GM19351 (cell line): ENCODE data around the gene LYZL4.

ENCODE experiments used
- ATAC-seq: cut with Tn5 transposase; IDR thresholded peaks from one replicate; pipeline ENCODE4 v1.9.1; 2021; ENCODE audit warnings: mild to moderate bottlenecking, moderate library complexity; ENCODE audit not compliant: unreplicated experiment

Gene LYZL4

DNA sequence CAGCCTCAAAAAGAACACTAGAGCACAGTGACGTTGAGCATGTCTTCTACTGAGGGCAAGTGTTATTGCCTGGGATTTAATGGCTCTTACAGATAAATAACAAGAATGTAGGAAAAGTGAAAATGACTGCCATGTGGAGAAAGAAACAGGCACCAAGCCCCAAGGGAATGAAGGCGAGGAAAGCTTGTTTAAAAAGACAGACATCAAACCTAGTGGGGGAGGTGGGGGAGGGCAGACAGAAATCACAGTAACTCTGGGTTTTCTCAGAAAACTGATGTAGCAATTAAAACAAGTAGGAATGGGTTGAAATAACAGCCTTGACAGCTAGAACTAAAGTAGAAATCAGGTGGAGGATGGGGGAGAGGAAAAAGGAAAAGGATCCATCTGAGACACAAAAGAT is 18.4 kb upstream of the LYZL4 start:
- no peak for ATAC-seq

GRCh38 chr3:42425736-42426407 is 15.5 kb upstream of the LYZL4 start:
- no peak for ATAC-seq

DNA sequence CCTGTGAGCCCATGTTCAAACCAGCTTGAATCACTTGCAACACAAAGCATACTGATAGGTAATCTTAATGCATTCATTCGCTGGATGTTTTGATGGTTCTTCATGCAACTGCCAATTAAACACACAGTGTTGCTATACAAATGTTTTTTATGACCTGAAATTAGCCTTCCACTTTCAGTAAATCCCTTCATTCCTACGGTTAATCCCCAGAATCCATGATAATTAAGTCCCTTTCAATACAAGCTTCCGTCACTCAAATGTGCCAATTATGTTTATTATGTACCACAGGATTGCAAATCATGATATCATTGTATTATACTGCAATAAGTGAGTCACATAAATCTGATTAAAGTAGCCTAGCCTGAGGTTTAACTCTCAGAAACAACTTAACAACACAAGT is 14.5 kb upstream of the LYZL4 start:
- no peak for ATAC-seq

DNA sequence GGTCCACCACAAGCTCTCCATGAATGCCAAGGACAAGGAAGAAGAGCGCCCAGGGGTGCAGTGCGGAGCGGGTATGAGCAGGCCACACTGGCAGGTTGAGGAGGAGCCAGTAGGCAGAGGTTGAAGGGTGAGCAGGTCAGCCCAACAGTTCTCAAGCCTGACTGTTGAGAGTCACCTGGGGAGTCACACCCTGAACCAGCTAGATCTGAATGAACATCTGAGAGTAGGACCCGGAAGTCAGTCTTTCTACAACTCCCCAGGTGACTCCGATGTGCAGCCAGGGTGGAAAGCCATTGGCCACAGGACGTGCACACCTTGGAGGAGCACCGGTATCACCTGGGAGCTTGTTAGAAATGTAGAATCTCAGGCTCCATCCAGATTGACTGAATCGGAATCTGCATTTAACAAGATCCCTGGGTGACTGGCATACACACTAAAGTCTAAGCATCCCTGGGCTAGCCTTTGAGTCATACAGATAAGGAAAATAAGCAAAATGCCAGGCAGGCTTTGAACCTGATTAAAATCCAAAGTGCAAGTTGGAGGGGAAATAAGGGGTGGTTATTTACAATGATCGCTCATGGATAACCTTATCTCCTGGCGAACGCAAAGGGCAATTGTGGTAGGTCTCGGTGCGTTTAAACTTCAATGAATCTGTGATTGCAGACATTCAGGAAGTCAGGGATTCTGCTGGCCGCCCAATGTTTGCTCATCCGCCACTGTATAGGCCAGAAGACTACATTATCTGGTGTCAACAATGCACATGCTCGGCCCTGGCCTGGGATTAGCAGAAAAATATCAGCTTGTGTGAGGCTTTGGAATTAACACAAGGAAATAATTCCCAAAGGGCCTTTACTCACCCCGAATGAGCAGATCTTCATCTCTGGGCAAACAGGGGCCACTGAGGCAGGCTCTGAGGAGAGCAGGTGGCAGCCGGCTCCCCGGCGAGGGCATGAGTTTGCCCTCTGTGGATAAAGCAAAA is 11.7 kb upstream of the LYZL4 start:
- ATAC-seq: no peak

DNA sequence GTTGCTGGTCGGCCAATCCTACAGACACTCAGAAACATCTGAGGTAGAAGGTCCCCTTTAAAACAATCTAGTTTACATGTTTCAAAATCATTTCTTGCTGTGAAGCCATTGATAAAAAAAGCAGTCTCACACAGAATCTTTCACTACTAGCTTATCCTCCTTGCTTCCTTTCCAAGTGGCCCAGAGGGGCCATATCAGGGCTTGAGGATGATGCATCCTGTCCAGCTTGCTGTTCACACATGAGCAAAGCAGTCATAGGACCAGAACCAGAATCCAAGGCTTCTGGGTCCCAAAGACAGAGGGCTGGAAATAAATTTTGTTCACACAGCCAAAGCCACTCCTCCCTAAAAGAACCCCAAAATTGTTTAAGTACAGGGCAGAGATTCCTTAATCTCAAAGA is 9.2 kb upstream of the LYZL4 start:
- no peak for ATAC-seq

- ATAC-seq: no peak
Measured at GRCh38 chr3:42412526-42413155, 2.2 kb upstream of the LYZL4 start.

- no peak for ATAC-seq
Measured at GRCh38 chr3:42411429-42411828, 1.0 kb upstream of the LYZL4 start.

DNA sequence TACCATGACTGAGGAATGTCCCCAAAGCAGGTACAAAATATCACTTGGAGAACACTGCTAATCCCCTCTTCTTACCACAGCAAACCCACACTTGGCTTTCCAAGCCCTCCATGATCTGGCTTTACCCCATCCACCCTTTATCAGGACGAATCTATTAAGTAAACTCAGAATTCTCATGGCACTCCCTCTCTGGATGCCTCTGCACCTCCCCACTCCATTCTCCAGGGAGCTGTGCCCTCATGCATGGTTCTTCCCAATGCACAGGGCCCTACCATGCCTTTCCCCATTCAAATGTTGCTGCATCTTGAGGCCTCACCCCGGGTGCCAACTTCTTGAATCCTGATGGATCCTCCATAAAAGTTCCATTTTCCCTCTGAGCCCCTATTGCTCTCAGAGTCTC is 2.3 kb downstream of the LYZL4 start:
- ATAC-seq: no peak

- ATAC-seq: no peak
Measured at GRCh38 chr3:42406727-42407450, 3.5 kb downstream of the LYZL4 start.

- ATAC-seq: no peak
Measured at GRCh38 chr3:42405857-42406256, 4.6 kb downstream of the LYZL4 start.

GRCh38 chr3:42403737-42404136 is 6.7 kb downstream of the LYZL4 start:
- ATAC-seq: no peak

- ATAC-seq: no peak
Measured at GRCh38 chr3:42402394-42403096, 7.9 kb downstream of the LYZL4 start.

GRCh38 chr3:42398080-42398479 is 12.3 kb downstream of the LYZL4 start:
- no peak for ATAC-seq

- no peak for ATAC-seq
Measured at GRCh38 chr3:42397644-42398043, 12.8 kb downstream of the LYZL4 start.

- ATAC-seq: no peak
Measured at GRCh38 chr3:42394579-42395288, 15.7 kb downstream of the LYZL4 start.

- ATAC-seq: no peak
Measured at GRCh38 chr3:42387802-42388651, 22.4 kb downstream of the LYZL4 start.

DNA sequence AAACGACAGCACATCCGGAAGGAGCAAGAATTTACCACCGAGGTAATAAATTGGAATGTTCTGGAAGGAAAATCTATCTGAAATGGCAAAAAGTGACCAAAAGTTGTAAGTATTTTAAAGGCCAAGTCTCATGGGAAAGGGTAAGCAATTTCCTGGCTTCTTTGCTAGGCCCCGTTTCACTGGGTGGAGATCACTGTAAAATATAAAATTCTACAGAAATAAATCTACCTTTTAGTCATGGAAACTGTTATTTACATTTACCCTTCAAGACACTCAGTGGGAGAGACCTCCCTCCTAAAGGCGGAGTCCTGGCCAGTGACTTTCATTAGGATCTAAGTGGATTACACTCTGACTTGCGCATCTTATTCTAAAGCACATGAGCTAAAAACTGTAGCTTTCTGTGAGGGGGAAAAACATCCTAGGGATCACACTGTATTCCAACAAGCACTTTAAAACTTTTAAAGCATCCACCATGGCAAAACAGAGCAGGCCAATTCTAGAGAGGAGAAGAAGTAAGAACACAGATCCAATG is 28.8 kb downstream of the LYZL4 start:
- ATAC-seq: no peak

DNA sequence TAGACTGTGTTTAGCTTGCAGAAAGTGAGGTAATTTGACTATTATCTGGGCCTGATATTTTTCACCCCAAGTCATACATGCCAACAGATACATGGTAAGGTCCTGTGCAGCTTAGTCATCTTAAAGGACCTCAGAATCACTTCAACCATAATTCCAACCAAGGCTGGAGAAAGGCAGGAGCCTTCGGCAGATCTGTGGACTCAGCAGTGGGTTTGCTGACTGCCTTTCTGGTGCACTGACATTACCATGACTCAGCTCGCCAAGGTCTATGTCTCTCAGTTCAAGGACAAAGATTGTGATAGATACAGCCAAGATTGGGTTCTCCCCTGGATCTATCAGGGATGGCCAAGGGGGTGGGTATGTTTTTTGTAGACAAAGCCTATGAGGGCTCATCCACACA is 32.7 kb downstream of the LYZL4 start:
- no peak for ATAC-seq

- ATAC-seq: no peak
Measured at GRCh38 chr3:42376344-42376798, 34.0 kb downstream of the LYZL4 start.
